GM12865 (cell line): ENCODE results near the gene SLC66A3.
"Not testable (repeated sequence)": the region's sequence is repeated elsewhere in the genome, so short reads cannot be mapped to it uniquely, and the experiment has no call there.

ENCODE experiments used
- DNase-seq: peaks from one replicate; pipeline ENCODE4 v3.0.0; 2010; ENCODE audit warnings: low read depth
- H3K4me3 ChIP-seq: 2 replicates; pipeline ENCODE4 v1.5.1; 2011; ENCODE audit warnings: mild to moderate bottlenecking, low read depth, low read length, control low read depth
- TF ChIP-seq, protein P1 (sequence below): IDR thresholded peaks from 2 replicates; pipeline ENCODE4 v1.5.1; 2011; ENCODE audit warnings: low read length, control low read depth, low read depth, inconsistent platforms; ENCODE audit not compliant: insufficient read depth; ENCODE audit errors: missing control alignments

SLC66A3 gene

DNA sequence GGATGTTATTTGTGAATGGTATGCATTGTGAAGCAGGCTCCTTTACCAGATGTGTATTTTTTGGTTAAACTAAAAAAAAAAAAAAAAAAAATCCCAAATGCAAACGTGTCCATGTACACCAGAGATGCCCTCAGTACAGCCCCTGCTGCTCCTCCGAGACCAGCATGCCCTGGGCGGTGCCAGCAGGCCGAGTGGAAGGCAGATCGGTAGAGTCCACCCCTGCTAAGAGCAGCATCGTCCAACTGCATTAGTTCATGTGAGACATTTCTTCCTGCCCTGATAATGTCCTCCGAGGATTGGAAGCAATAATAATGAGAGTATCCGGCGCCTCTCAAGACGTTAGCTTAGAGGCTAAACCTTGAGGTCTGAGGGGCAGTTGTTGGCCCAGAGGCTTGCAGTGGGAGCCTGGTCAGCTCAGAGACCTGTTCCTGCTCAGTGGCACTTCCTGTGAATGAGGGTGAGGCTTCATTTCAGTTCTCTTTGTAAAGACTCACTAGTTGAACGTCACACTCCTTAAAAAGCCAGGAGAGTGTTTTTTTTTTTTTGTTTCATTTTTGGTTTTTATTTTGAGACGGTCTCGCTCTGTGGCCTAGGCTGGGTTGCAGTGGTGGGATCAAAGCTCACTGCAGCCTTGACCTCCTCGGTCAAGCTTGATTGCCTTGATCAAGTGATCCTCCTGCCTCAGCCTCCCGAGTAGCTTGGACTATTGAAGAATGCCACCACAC is 5.6 kb downstream of the SLC66A3 start:
- DNase-seq: peak; percentile 53
- TF ChIP-seq, protein P1, sequence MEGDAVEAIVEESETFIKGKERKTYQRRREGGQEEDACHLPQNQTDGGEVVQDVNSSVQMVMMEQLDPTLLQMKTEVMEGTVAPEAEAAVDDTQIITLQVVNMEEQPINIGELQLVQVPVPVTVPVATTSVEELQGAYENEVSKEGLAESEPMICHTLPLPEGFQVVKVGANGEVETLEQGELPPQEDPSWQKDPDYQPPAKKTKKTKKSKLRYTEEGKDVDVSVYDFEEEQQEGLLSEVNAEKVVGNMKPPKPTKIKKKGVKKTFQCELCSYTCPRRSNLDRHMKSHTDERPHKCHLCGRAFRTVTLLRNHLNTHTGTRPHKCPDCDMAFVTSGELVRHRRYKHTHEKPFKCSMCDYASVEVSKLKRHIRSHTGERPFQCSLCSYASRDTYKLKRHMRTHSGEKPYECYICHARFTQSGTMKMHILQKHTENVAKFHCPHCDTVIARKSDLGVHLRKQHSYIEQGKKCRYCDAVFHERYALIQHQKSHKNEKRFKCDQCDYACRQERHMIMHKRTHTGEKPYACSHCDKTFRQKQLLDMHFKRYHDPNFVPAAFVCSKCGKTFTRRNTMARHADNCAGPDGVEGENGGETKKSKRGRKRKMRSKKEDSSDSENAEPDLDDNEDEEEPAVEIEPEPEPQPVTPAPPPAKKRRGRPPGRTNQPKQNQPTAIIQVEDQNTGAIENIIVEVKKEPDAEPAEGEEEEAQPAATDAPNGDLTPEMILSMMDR: no peak
- H3K4me3 ChIP-seq: no peak overlapping the region

DNA sequence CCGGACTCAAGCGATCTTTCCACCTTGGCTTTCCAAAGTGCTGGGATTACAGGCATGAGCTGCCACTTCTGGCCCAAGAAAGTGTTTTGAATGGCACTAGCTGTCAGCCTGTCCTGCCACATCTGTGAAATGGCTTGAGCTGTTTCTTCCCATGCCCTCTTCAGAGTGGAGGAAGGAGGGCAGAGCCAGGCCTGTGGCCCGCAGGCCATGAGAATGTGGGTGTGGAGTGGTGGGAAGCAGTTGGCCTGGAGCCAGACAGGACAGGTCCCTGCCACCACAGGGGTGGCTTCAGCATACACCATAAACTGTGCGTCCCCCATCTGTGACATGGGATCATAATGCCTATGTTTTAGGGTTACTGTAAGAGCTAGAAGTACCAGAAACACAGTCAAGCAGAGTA is 6.5 kb downstream of the SLC66A3 start:
- TF ChIP-seq, protein P1: no peak
- no peak overlapping the region for H3K4me3 ChIP-seq
- no peak for DNase-seq

DNA sequence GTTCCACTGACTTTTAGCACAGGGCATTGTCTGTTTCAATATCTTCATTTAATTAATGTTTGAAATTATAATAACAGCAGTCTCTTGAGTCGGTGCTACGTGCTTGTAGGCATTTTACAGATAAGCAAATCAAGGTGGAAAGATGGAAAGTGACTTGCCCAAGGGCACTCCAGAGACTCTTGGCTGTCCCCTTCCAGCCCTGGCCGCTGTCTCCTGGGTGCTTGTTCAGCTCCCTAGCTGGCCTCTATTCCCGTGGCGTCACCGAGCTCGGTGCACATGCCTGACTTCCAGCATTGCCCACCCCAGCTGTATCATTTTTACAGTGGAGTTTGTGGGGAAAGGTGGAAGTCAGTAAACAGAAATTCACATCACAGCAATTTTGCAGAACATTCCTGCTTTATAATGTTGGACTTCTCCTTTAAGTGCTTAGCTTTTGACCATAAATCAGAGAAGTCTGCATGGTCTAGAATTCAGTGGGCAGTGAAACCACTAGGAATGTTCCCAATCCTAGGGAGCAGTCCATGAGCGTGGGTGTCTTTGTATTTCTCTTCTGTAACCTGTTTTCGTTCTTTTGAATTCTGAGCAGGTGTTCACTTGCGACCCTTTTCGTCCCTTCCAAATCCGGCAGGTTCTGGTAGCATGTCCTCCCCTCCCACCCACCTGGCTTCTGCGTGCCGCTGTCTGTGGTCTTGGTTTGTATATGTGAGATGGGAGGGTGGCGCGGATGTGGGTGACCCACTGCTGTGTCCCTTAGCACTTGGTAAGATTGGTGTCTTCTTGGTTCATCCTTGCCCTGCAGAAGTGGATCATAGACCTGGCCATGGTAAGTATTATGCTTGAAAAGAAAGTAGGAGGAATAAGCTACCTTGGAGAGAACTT is 8.4 kb downstream of the SLC66A3 start:
- no peak overlapping the region for H3K4me3 ChIP-seq
- TF ChIP-seq, protein P1: no peak
- DNase-seq: no peak

DNA sequence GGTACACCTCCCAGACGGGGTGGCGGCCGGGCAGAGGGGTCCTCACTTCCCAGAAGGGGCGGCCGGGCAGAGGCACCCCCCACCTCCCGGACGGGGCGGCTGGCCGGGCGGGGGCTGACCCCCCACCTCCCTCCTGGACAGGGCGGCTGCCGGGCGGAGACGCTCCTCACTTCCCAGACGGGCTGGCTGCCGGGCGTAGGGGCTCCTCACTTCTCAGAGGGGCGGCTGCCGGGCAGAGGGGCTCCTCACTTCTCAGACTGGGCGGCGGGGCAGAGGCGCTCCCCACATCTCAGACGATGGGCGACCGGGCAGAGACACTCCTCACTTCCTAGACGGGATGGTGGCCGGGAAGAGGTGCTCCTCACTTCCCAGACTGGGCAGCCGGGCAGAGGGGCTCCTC is 9.8 kb downstream of the SLC66A3 start:
- DNase-seq, H3K4me3 ChIP-seq: not testable (repeated sequence)

DNA sequence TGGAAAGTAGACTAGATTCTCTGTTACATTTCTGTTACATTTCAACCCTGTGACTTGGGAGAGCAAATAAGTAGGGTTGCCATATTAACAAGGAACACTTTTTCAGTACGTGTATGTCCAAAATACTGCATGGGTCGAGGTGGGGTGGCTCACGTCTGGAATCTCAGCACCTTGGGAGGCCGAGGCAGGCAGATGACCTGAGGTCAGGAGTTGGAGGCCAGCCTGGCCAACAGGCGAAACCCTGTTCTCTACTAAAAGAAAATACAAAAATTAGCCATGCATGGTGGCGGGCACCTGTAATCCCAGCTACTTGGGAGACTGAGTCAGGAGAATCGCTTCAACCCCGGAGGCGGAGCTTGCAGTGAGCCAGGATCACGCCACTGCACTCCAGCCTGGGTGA is 11.2 kb downstream of the SLC66A3 start:
- TF ChIP-seq, protein P1: no peak
- no peak for DNase-seq

DNA sequence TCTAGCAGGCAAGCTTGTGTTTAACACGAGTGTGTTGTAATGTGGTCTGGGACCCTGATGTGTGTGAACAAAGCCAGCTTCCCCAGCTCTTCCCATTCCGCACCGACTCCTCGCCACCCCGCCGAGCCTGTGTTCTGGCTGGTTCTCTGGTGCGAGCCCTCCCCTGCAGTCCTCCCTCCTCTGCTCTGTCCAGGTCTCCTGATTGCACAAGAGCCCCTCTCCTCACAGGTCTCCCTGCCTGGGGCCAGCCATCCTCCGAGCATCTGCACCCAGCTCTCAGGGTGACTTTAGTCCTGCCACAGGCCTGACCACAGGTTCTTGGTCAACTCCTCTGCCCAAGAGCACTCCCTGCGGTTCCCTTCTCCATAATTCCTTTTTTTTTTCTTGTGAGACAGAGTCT is 13.2 kb downstream of the SLC66A3 start:
- no peak for DNase-seq
- TF ChIP-seq, protein P1: no peak
- no peak overlapping the region for H3K4me3 ChIP-seq

More for the DNA sequence above, 11.2 kb downstream of the SLC66A3 start:
- no peak overlapping the region for H3K4me3 ChIP-seq

DNA sequence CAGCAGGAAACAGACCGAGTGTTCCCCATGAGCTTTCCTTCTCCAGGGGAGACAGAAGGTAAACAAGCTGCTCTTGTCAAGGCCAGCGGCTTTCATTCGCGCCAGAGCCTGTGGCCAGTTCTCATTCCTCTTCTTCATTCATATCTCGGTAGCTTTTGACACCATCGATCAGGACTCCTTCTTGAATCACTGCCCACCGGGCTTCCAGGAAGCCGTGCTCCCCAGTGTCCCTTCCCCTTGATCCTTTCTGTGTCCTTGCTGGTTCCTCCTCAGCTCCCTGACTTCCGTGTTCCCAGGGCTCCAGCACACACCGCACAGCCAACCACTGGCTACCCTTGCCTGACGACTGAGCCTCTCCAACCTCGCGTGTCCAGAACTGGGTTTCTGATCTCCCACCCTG is 14.1 kb downstream of the SLC66A3 start:
- no peak for DNase-seq
- TF ChIP-seq, protein P1: no peak
- no peak overlapping the region for H3K4me3 ChIP-seq
